IMR-90 (cell line): Measurements from ENCODE around the gene SLC30A2. TPM values are rescaled to one million over a fixed set of nuclear protein-coding genes. Genes with fewer than 3 reads are reported as not detected.

Experiments
- ATAC-seq: fragments of 200-7000 bp; cut with Tn5 transposase; 2 replicates; pipeline ENCODE4 v1.9.1; 2020; ENCODE audit warnings: low read depth, mild to moderate bottlenecking, moderate library complexity
- BruUV-seq: library from RNA; stranded (reverse); fragments of 400-500 nt; replicated peaks from 2 replicates; lab custom pipeline; 2021; lab: Mats Ljungman, UMichigan
- CTCF ChIA-PET: fragments of 300-600 bp; formaldehyde crosslinking; extraction: SDS; loops from one replicate; lab custom pipeline; 2021; ENCODE audit warnings: antibody characterized with exemption; lab: Yijun Ruan, JAX
- POLR2A ChIA-PET: fragments of 300-600 bp; sonication (Branson Sonifier 250); formaldehyde crosslinking; loops from one replicate; lab custom pipeline; 2022; ENCODE audit warnings: antibody characterized with exemption; ENCODE audit not compliant: unreplicated experiment; lab: Charles Lee
- DNase-seq: peaks from one replicate; pipeline ENCODE4 v3.0.0; 2013
- H2AFZ ChIP-seq: replicated peaks from 2 replicates; pipeline ENCODE3; 2013; ENCODE audit warnings: low read length, mild to moderate bottlenecking; ENCODE audit not compliant: poor library complexity
- H2AK5ac ChIP-seq: 2 replicates; pipeline ENCODE4 v1.6.1; 2013; ENCODE audit warnings: low read depth, low read length, inconsistent platforms
- H2AK9ac ChIP-seq: replicated peaks from 2 replicates; pipeline ENCODE3; 2013; ENCODE audit warnings: mild to moderate bottlenecking, low read depth, low read length, moderate library complexity; ENCODE audit not compliant: poor library complexity
- H2BK120ac ChIP-seq: 2 replicates; pipeline ENCODE4 v1.6.1; 2013; ENCODE audit warnings: low read depth, low read length, inconsistent platforms
- H2BK15ac ChIP-seq: 3 replicates; pipeline ENCODE4 v1.6.1; 2013; ENCODE audit warnings: low read depth, low read length, inconsistent platforms
- H2BK20ac ChIP-seq: 2 replicates; pipeline ENCODE4 v1.6.1; 2013; ENCODE audit warnings: low read depth, mild to moderate bottlenecking, inconsistent platforms, low read length, moderate library complexity
- H2BK5ac ChIP-seq: 2 replicates; pipeline ENCODE4 v1.6.1; 2013; ENCODE audit warnings: mild to moderate bottlenecking, low read depth, low read length, inconsistent platforms; ENCODE audit not compliant: poor library complexity, severe bottlenecking
- H3K14ac ChIP-seq: replicated peaks from 2 replicates; pipeline ENCODE4 v1.6.1; 2013; ENCODE audit warnings: low read depth, low read length, inconsistent platforms
- H3K18ac ChIP-seq: 2 replicates; pipeline ENCODE4 v1.6.1; 2013; ENCODE audit warnings: low read depth, low read length, control low read depth
- H3K23ac ChIP-seq: 2 replicates; pipeline ENCODE4 v1.6.1; 2013; ENCODE audit warnings: low read depth, low read length, inconsistent platforms
- H3K27ac ChIP-seq: 2 replicates; pipeline ENCODE4 v1.5.1; 2013; ENCODE audit warnings: mild to moderate bottlenecking, control low read depth, low read length; ENCODE audit not compliant: insufficient read depth
- H3K27me3 ChIP-seq: 2 replicates; pipeline ENCODE4 v1.6.1; 2013; ENCODE audit warnings: low read length; ENCODE audit not compliant: control insufficient read depth, insufficient read depth
- H3K36me3 ChIP-seq: 2 replicates; pipeline ENCODE4 v1.6.1; 2013; ENCODE audit warnings: low read length, mixed read lengths; ENCODE audit not compliant: control insufficient read depth, insufficient read depth
- H3K4ac ChIP-seq: 2 replicates; pipeline ENCODE4 v1.6.1; 2013; ENCODE audit warnings: low read depth, low read length, inconsistent platforms
- H3K4me1 ChIP-seq: 2 replicates; pipeline ENCODE4 v1.6.1; 2013; ENCODE audit warnings: low read length, mixed read lengths; ENCODE audit not compliant: control insufficient read depth, insufficient read depth
- H3K4me2 ChIP-seq: 2 replicates; pipeline ENCODE4 v1.6.1; 2013; ENCODE audit warnings: low read depth, mild to moderate bottlenecking, control low read depth, low read length, moderate library complexity
- H3K4me3 ChIP-seq: 2 replicates; pipeline ENCODE4 v1.5.1; 2013; ENCODE audit warnings: low read depth, mild to moderate bottlenecking, control low read depth, low read length, moderate library complexity; ENCODE audit not compliant: insufficient read depth
- H3K56ac ChIP-seq: 2 replicates; pipeline ENCODE4 v1.6.1; 2013; ENCODE audit warnings: low read length, inconsistent platforms; ENCODE audit not compliant: insufficient read depth; ENCODE audit errors: extremely low read depth
- H3K79me1 ChIP-seq, 2 experiments: 2 replicates each; pipeline ENCODE4 v1.6.1; 2013; ENCODE audit warnings: low read length in 2 of 2, inconsistent platforms in 1 of 2, low read depth in 1 of 2
- H3K9ac ChIP-seq: 2 replicates; pipeline ENCODE4 v1.6.1; 2013; ENCODE audit warnings: low read depth, low read length, control low read depth
- H3K9me1 ChIP-seq: 2 replicates; pipeline ENCODE4 v1.6.1; 2013; ENCODE audit warnings: low read length, inconsistent platforms; ENCODE audit not compliant: insufficient read depth
- H3K9me3 ChIP-seq: 2 replicates; pipeline ENCODE4 v1.6.1; 2013; ENCODE audit warnings: low read length; ENCODE audit not compliant: control insufficient read depth, insufficient read depth
- H4K20me1 ChIP-seq: 2 replicates; pipeline ENCODE4 v1.6.1; 2013; ENCODE audit warnings: low read length, inconsistent platforms; ENCODE audit not compliant: insufficient read depth
- H4K5ac ChIP-seq: 2 replicates; pipeline ENCODE4 v1.6.1; 2013; ENCODE audit warnings: mild to moderate bottlenecking, low read depth, low read length, control low read depth
- H4K8ac ChIP-seq, 2 experiments: 2 replicates each; pipeline ENCODE4 v1.6.1; 2013; ENCODE audit warnings: low read depth in 2 of 2, low read length in 2 of 2, control low read depth in 1 of 2, inconsistent platforms in 1 of 2
- H4K91ac ChIP-seq: 2 replicates; pipeline ENCODE4 v1.6.1; 2013; ENCODE audit warnings: low read depth, low read length, inconsistent platforms; ENCODE audit not compliant: insufficient read depth
- ELK1 ChIP-seq: fragments of 150-350 bp; IDR thresholded peaks from 2 replicates; pipeline ENCODE4 v1.6.1; 2016; ENCODE audit warnings: low read depth, mild to moderate bottlenecking, low read length, moderate library complexity, borderline replicate concordance
- MXI1 ChIP-seq: IDR thresholded peaks from 2 replicates; pipeline ENCODE4 v1.6.1; 2012; ENCODE audit warnings: low read depth, mild to moderate bottlenecking, low read length, moderate library complexity, borderline replicate concordance
- POLR2A ChIP-seq: IDR thresholded peaks from 2 replicates; pipeline ENCODE4 v1.6.1; 2012; ENCODE audit warnings: mild to moderate bottlenecking, low read depth, low read length
- RAD21 ChIP-seq: IDR thresholded peaks from 2 replicates; pipeline ENCODE4 v1.6.1; 2012; ENCODE audit warnings: low read length, improper control_type of control experiment
- RCOR1 ChIP-seq: IDR thresholded peaks from 2 replicates; pipeline ENCODE4 v1.6.1; 2012; ENCODE audit warnings: mild to moderate bottlenecking, low read length, improper control_type of control experiment; ENCODE audit not compliant: insufficient replicate concordance
- RFX5 ChIP-seq: IDR thresholded peaks from 2 replicates; pipeline ENCODE4 v1.8.0; 2012; ENCODE audit warnings: low read depth, mild to moderate bottlenecking, low read length, moderate library complexity
- USF2 ChIP-seq: fragments of 150-350 bp; IDR thresholded peaks from 2 replicates; pipeline ENCODE4 v1.6.1; 2017; ENCODE audit warnings: mild to moderate bottlenecking, antibody characterized with exemption, low read length, low read depth
- WGBS, 2 experiments: methylation state at CpG; one replicate each; pipeline versions ENCODE4 v1.1.5 to v1.1.7; 2013; ENCODE audit warnings: missing lambda C conversion rate in 2 of 2; ENCODE audit not compliant: insufficient read length in 1 of 2; ENCODE audit errors: extremely low coverage in 2 of 2; 5-methylcytosine and 5-hydroxymethylcytosine counted together
- dilution Hi-C: fragments of 300-500 bp; cut with HindIII; formaldehyde crosslinking; loops from one replicate; pipeline ENCODE4 v1.14.3; 2018; ENCODE audit warnings: low sequenced_read_pairs; ENCODE audit not compliant: unreplicated experiment
- in situ Hi-C: fragments of 300-500 bp; cut with MboI; formaldehyde crosslinking; loops from 3 replicates; pipeline ENCODE4 v1.14.3; 2019; ENCODE audit warnings: low sequenced_read_pairs, inconsistent platforms, mixed read lengths
- intact Hi-C: fragments of 100-400 bp; cut with micrococcal nuclease; formaldehyde crosslinking; loops from 2 replicates; pipeline ENCODE4 v1.10.0; 2022
- polyA plus RNA-seq, 3 experiments: library from polyadenylated mRNA; depleted of rRNA; stranded (reverse); fragments of >200 nt; gene quantifications; 2 replicates each; pipeline ENCODE4 v1.2.3, GENCODE V29; 2012; ENCODE audit warnings: low replicate concordance in 1 of 3
- total RNA-seq: library from RNA; depleted of rRNA; stranded (reverse); fragments of >200 nt; gene quantifications from 2 replicates; pipeline ENCODE4 v1.2.3, GENCODE V29; 2012

Gene SLC30A2
- total and polyA plus RNA-seq, 2 of the 4 experiments (the other 2 are of a cell fraction): not detected

- peaks cover 67% of the 10 kb centered on the region for H3K27me3 ChIP-seq
Measured at GRCh38 chr1:26070296-26070962, 24.5 kb upstream of the SLC30A2 start.

More at GRCh38 chr1:26070296-26070962, 24.5 kb upstream of the SLC30A2 start:
- H3K27ac ChIP-seq: no peak overlapping the region
- H3K18ac ChIP-seq: no peak overlapping the region
- no peaks in the 10 kb centered on the region for H4K20me1 ChIP-seq
- H2AK5ac ChIP-seq: no peak overlapping the region
- intact Hi-C loops (no loop called here), in situ Hi-C loops (no loop called here), dilution Hi-C loops (no loop called here)
- no peaks in the 10 kb centered on the region for H3K9me3 ChIP-seq
- no peak overlapping the region for H3K56ac ChIP-seq
- no peaks in the 10 kb centered on the region for H3K4me1 ChIP-seq
- ChIA-PET CTCF (no interaction called here), POLR2A (no interaction called here)
- DNase-seq (no peak), ATAC-seq (no peak)
- no peak overlapping the region for H4K5ac ChIP-seq
- H2BK5ac ChIP-seq: no peak overlapping the region
- H3K9ac ChIP-seq: no peak overlapping the region
- H3K4me2 ChIP-seq: no peak overlapping the region
- no peak overlapping the region for H4K8ac ChIP-seq
- no peak overlapping the region for H3K4me3 ChIP-seq
- no peak overlapping the region for H3K14ac ChIP-seq
- no peaks in the 10 kb centered on the region for H3K9me1 ChIP-seq
- TF ChIP-seq RAD21 (no peak), ELK1 (no peak), RFX5 (no peak), POLR2A (no peak), MXI1 (no peak), USF2 (no peak), RCOR1 (no peak)
- no CpG with 5 or more reads among the region's 4 CpGs for WGBS, 2 experiments
- no peak overlapping the region for H2AFZ ChIP-seq
- H3K23ac ChIP-seq: no peak overlapping the region
- no peak overlapping the region for H2BK120ac ChIP-seq
- H3K79me1 ChIP-seq: no peaks in the 10 kb centered on the region
- no peak overlapping the region for H2BK15ac ChIP-seq
- no TSS peak for BruUV-seq
- no peak overlapping the region for H2BK20ac ChIP-seq
- H3K36me3 ChIP-seq: no peaks in the 10 kb centered on the region
- no peak overlapping the region for H4K91ac ChIP-seq
- H2AK9ac ChIP-seq: no peak overlapping the region
- no peak overlapping the region for H3K4ac ChIP-seq
